K562 (cell line): Measurements from ENCODE around the gene ENDOG. TPM values are rescaled to one million over a fixed set of nuclear protein-coding genes. Genes with fewer than 3 reads are reported as not detected.

Experiments
- EZH2 ChIP-seq: IDR thresholded peaks from 2 replicates; pipeline ENCODE4 v1.6.1; 2012; ENCODE audit warnings: low read depth, mild to moderate bottlenecking, inconsistent platforms, low read length, borderline replicate concordance
- FOXK2 ChIP-seq, 2 experiments: fragments of 450-650 bp; IDR thresholded peaks in 1 of 2; conservative IDR thresholded peaks in 1 of 2; 2 replicates each; pipeline ENCODE4 v1.6.1; 2016; ENCODE audit warnings: low read depth in 2 of 2, mild to moderate bottlenecking in 1 of 2
- FUS ChIP-seq: fragments of 200-400 bp; formaldehyde crosslinking; optimal IDR thresholded peaks from 2 replicates; pipeline ENCODE3; 2017; ENCODE audit warnings: low read depth, low read length
- HDAC1 ChIP-seq, 2 experiments: fragments of 450-650 bp; IDR thresholded peaks; 2 replicates each; pipeline ENCODE4 v1.6.1; 2016 to 2017; ENCODE audit warnings: inconsistent platforms in 1 of 2, mild to moderate bottlenecking in 1 of 2, moderate library complexity in 1 of 2
- HMGN3 ChIP-seq: IDR thresholded peaks from 2 replicates; pipeline ENCODE4 v1.6.1; 2011; ENCODE audit warnings: borderline replicate concordance, low read depth, mild to moderate bottlenecking, mixed read lengths, low read length; ENCODE audit not compliant: insufficient read length; ENCODE audit errors: extremely low read depth
- MEF2A ChIP-seq: IDR thresholded peaks from 2 replicates; pipeline ENCODE4 v1.6.1; 2011; ENCODE audit warnings: low read depth, mild to moderate bottlenecking, low read length, moderate library complexity; ENCODE audit not compliant: control insufficient read depth
- NFYB ChIP-seq: IDR thresholded peaks from 2 replicates; pipeline ENCODE4 v1.6.1; 2011; ENCODE audit warnings: mild to moderate bottlenecking, moderate library complexity; ENCODE audit not compliant: insufficient read length; ENCODE audit errors: extremely low read depth
- PHB2 ChIP-seq: fragments of 450-650 bp; IDR thresholded peaks from 2 replicates; pipeline ENCODE4 v1.6.1; 2017; ENCODE audit warnings: low read depth
- PML ChIP-seq: IDR thresholded peaks from 2 replicates; pipeline ENCODE4 v1.6.1; 2012; ENCODE audit warnings: low read length, inconsistent platforms
- SIX5 ChIP-seq, 2 experiments: IDR thresholded peaks; 2 replicates each; pipeline ENCODE4 v1.6.1; 2011; ENCODE audit warnings: low read length in 2 of 2, borderline replicate concordance in 1 of 2, low read depth in 1 of 2, mild to moderate bottlenecking in 1 of 2, moderate library complexity in 1 of 2; ENCODE audit not compliant: insufficient read depth in 1 of 2
- U2AF1 ChIP-seq: fragments of 200-400 bp; formaldehyde crosslinking; optimal IDR thresholded peaks from 2 replicates; pipeline ENCODE3; 2017; ENCODE audit warnings: mild to moderate bottlenecking, low read depth, low read length, moderate library complexity
- U2AF2 ChIP-seq: fragments of 200-400 bp; formaldehyde crosslinking; optimal IDR thresholded peaks from 2 replicates; pipeline ENCODE3; 2017; ENCODE audit warnings: low read depth, mild to moderate bottlenecking, low read length
- polyA plus RNA-seq, 8 experiments: library from polyadenylated mRNA; depleted of rRNA in 4 of 8; stranded (reverse) in 5 of 8; unstranded in 3 of 8; fragments of >200 nt; fragmentation: Nextera tagmentation in 2 of 8; fragmentation: Illumina TruSeq in 1 of 8; extraction: Ambion mirVana in 2 of 8; extraction: Trizol in 1 of 8; gene quantifications; 2 replicates each; pipeline versions ENCODE4 v1.2.1 to v1.2.3, GENCODE V29; 2011 to 2014; ENCODE audit warnings: inconsistent platforms in 1 of 8, missing spikeins in 1 of 8
- total RNA-seq, 7 experiments: library from RNA; depleted of rRNA in 6 of 7; stranded (reverse); fragments of >200 nt in 6 of 7; fragmentation: Illumina TruSeq in 2 of 7; extraction: Trizol in 2 of 7; gene quantifications; 2 replicates each; pipeline versions ENCODE4 v1.2.1 to v1.2.3, GENCODE V29; 2011 to 2021; ENCODE audit warnings: low replicate concordance in 1 of 7
- TF ChIP-seq, protein P1 (sequence below): sonication (generic); formaldehyde crosslinking; IDR thresholded peaks from 2 replicates; pipeline ENCODE4 v1.8.1; 2023; ENCODE audit warnings: mild to moderate bottlenecking, missing genetic modification reagents
- TF ChIP-seq, protein P2 (sequence below): sonication (generic); formaldehyde crosslinking; IDR thresholded peaks from 2 replicates; pipeline ENCODE4 v1.9.0; 2022; ENCODE audit warnings: mild to moderate bottlenecking, missing genetic modification reagents
- TF ChIP-seq, protein P3 (sequence below): fragments of 450-650 bp; IDR thresholded peaks from 2 replicates; pipeline ENCODE4 v1.6.1; 2016; ENCODE audit warnings: low read depth, mild to moderate bottlenecking, moderate library complexity
- TF ChIP-seq, protein P4 (sequence below): sonication (generic); formaldehyde crosslinking; IDR thresholded peaks from 2 replicates; pipeline ENCODE4 v1.8.0; 2022; ENCODE audit warnings: mild to moderate bottlenecking, missing genetic modification reagents
- TF ChIP-seq, protein P5 (sequence below), 2 experiments: IDR thresholded peaks; 2 replicates each; pipeline ENCODE4 v1.6.1; 2011; ENCODE audit warnings: borderline replicate concordance in 1 of 2, control low read depth in 1 of 2, low read depth in 1 of 2, low read length in 1 of 2, mild to moderate bottlenecking in 1 of 2, mixed read lengths in 1 of 2, moderate library complexity in 1 of 2; ENCODE audit not compliant: insufficient read depth in 1 of 2, insufficient read length in 1 of 2, poor library complexity in 1 of 2, severe bottlenecking in 1 of 2; ENCODE audit errors: extremely low read depth in 1 of 2
- TF ChIP-seq, protein P6 (sequence below): fragments of 200-400 bp; formaldehyde crosslinking; IDR thresholded peaks from 2 replicates; pipeline ENCODE4 v1.6.1; 2017; ENCODE audit warnings: mild to moderate bottlenecking, low read depth, low read length, moderate library complexity

ENDOG gene
- total and polyA plus RNA-seq, 9 of the 15 experiments (the other 6 are each of a cell fraction or from before 2014, with no cell fraction given): 1.2 to 91.0 (median 25.5) TPM

DNA sequence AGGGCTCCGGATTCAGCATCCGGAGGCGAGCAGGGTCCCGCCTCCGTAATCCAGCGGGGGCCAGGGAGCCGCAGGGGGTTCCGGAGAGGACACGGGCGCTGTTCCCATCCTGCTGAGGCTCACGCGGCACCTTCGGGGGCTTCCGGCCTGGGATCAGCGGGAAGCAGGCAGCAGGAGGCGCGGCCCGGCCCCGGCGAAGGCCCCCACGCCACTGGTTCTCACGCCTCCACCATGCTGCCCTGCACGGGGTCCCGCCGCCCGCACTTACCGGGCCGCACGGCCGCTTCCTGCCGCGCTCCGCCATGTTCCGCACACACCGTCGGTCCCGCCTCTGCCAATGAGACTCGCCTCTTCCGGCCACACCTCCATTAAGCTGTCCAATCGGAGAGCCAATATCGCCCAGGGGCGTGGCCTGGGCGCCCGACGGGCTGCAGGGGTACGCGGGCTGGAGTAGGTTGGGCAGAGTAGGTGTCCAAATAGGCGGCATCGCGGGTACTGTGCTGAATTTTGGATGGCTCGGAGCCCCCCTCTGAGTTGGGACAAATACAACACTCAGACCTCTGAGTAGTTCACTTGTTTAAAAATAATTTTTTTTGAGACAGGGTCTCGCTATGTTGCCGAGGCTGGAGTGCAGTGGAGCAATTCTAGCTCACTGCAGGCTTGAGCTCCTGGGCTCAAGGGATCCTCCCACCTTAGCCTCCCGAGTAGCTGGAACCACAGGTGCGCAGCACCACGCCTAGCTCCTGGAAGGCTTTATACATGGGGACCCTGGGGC is 11.4 kb downstream of the ENDOG start, which contains the start of gene SPOUT1 (continued):
- no peak for TF ChIP-seq U2AF2
- TF ChIP-seq FOXK2 (conservative IDR thresholded peaks at IDR 0.05 in 1 of 2, IDR thresholded peaks at IDR 0.05 in 1 of 2; ENCODE audit: low read depth in 2 of 2): 0 out of 4 replicates have a peak, but pooled peaks of 1 of the 2 experiments have one; percentile 23
- TF ChIP-seq, protein P1, sequence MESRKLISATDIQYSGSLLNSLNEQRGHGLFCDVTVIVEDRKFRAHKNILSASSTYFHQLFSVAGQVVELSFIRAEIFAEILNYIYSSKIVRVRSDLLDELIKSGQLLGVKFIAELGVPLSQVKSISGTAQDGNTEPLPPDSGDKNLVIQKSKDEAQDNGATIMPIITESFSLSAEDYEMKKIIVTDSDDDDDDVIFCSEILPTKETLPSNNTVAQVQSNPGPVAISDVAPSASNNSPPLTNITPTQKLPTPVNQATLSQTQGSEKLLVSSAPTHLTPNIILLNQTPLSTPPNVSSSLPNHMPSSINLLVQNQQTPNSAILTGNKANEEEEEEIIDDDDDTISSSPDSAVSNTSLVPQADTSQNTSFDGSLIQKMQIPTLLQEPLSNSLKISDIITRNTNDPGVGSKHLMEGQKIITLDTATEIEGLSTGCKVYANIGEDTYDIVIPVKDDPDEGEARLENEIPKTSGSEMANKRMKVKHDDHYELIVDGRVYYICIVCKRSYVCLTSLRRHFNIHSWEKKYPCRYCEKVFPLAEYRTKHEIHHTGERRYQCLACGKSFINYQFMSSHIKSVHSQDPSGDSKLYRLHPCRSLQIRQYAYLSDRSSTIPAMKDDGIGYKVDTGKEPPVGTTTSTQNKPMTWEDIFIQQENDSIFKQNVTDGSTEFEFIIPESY (CRISPR knock-in tag): peak; percentile 58
- TF ChIP-seq, protein P2, sequence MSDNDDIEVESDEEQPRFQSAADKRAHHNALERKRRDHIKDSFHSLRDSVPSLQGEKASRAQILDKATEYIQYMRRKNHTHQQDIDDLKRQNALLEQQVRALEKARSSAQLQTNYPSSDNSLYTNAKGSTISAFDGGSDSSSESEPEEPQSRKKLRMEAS (CRISPR knock-in tag): peak; percentile 86
- TF ChIP-seq PML: 0 out of 2 replicates have a peak, but pooled peaks have one; percentile 13
- peak; percentile 43 for TF ChIP-seq NFYB
- no peak for TF ChIP-seq SIX5 (IDR thresholded peaks at IDR 0.05; ENCODE audit: borderline replicate concordance in 1 of 2, insufficient read depth in 1 of 2, low read depth in 1 of 2, low read length in 2 of 2)
- TF ChIP-seq, protein P3, sequence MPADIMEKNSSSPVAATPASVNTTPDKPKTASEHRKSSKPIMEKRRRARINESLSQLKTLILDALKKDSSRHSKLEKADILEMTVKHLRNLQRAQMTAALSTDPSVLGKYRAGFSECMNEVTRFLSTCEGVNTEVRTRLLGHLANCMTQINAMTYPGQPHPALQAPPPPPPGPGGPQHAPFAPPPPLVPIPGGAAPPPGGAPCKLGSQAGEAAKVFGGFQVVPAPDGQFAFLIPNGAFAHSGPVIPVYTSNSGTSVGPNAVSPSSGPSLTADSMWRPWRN: no peak
- TF ChIP-seq PHB2: no peak
- TF ChIP-seq FUS: peak; percentile 55
- no peak for TF ChIP-seq MEF2A
- no peak for TF ChIP-seq U2AF1
- TF ChIP-seq HMGN3: peak; percentile 50
- TF ChIP-seq, protein P4, sequence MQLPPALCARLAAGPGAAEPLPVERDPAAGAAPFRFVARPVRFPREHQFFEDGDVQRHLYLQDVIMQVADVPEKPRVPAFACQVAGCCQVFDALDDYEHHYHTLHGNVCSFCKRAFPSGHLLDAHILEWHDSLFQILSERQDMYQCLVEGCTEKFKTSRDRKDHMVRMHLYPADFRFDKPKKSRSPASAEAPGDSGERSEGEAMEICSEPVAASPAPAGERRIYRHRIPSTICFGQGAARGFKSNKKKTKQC (CRISPR knock-in tag): peak; percentile 84
- peak in 1 of 2 experiments; percentile 96; a peak in 2 of 4 replicates for TF ChIP-seq HDAC1 (IDR thresholded peaks at IDR 0.05)
- TF ChIP-seq, protein P5, sequence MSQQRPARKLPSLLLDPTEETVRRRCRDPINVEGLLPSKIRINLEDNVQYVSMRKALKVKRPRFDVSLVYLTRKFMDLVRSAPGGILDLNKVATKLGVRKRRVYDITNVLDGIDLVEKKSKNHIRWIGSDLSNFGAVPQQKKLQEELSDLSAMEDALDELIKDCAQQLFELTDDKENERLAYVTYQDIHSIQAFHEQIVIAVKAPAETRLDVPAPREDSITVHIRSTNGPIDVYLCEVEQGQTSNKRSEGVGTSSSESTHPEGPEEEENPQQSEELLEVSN (IDR thresholded peaks at IDR 0.05; ENCODE audit: borderline replicate concordance in 1 of 2, extremely low read depth in 1 of 2, insufficient read depth in 1 of 2, insufficient read length in 1 of 2, low read depth in 1 of 2, low read length in 1 of 2, poor library complexity in 1 of 2, severe bottlenecking in 1 of 2): peak; percentile 70 to 85
- TF ChIP-seq EZH2: no peak
- TF ChIP-seq, protein P6, sequence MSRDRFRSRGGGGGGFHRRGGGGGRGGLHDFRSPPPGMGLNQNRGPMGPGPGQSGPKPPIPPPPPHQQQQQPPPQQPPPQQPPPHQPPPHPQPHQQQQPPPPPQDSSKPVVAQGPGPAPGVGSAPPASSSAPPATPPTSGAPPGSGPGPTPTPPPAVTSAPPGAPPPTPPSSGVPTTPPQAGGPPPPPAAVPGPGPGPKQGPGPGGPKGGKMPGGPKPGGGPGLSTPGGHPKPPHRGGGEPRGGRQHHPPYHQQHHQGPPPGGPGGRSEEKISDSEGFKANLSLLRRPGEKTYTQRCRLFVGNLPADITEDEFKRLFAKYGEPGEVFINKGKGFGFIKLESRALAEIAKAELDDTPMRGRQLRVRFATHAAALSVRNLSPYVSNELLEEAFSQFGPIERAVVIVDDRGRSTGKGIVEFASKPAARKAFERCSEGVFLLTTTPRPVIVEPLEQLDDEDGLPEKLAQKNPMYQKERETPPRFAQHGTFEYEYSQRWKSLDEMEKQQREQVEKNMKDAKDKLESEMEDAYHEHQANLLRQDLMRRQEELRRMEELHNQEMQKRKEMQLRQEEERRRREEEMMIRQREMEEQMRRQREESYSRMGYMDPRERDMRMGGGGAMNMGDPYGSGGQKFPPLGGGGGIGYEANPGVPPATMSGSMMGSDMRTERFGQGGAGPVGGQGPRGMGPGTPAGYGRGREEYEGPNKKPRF: no peak
